K562 (cell line): ENCODE data around the gene PDE4A.

Source experiments
- FOXJ3 ChIP-seq: sonication (generic); formaldehyde crosslinking; IDR thresholded peaks from 2 replicates; pipeline ENCODE4 v1.4.0; 2020; ENCODE audit warnings: mild to moderate bottlenecking, missing genetic modification reagents
- GABPA ChIP-seq: fragments of 200-800 bp; sonication (Bioruptor generic); conservative IDR thresholded peaks from 2 replicates; pipeline ENCODE4 v1.6.1; 2016; ENCODE audit warnings: low read depth, missing genetic modification characterization, missing compliant biosample characterization
- JUND ChIP-seq, 2 experiments: IDR thresholded peaks; 2 replicates in 1 of 2; 3 replicates in 1 of 2; pipeline ENCODE4 v1.6.1; 2011; ENCODE audit warnings: borderline replicate concordance in 2 of 2, low read depth in 2 of 2, low read length in 2 of 2, improper control_type of control experiment in 1 of 2, missing biosample characterization in 1 of 2, missing genetic modification characterization in 1 of 2, missing genetic modification reagents in 1 of 2
- MAZ ChIP-seq, 2 experiments: fragments of 450-650 bp in 1 of 2; sonication (generic) in 1 of 2; formaldehyde crosslinking; IDR thresholded peaks in 1 of 2; conservative IDR thresholded peaks in 1 of 2; 2 replicates each; pipeline versions ENCODE4 v1.4.0 to v1.5.0; 2020; ENCODE audit warnings: mild to moderate bottlenecking in 1 of 2, missing genetic modification reagents in 1 of 2
- NCOA1 ChIP-seq: fragments of 450-650 bp; IDR thresholded peaks from 2 replicates; pipeline ENCODE4 v1.6.1; 2016; ENCODE audit warnings: low read depth
- NR3C1 ChIP-seq: sonication (generic); formaldehyde crosslinking; IDR thresholded peaks from 2 replicates; pipeline ENCODE4 v1.8.1; 2022; ENCODE audit warnings: missing genetic modification reagents
- POLR2A ChIP-seq: fragments of 450-650 bp; conservative IDR thresholded peaks from 2 replicates; pipeline ENCODE4 v1.6.1; 2016
- SAP30 ChIP-seq: fragments of 200-600 bp; sonication (generic); IDR thresholded peaks from 2 replicates; pipeline ENCODE4 v1.6.1; 2012; ENCODE audit warnings: borderline replicate concordance, low read depth, mild to moderate bottlenecking, moderate library complexity, low read length, control low read depth, inconsistent platforms; ENCODE audit not compliant: insufficient read depth, poor library complexity, severe bottlenecking
- USF1 ChIP-seq: sonication (generic); formaldehyde crosslinking; IDR thresholded peaks from 2 replicates; pipeline ENCODE4 v1.9.0; 2022; ENCODE audit warnings: mild to moderate bottlenecking, missing genetic modification reagents
- ZNF12 ChIP-seq: sonication (generic); formaldehyde crosslinking; IDR thresholded peaks from 2 replicates; pipeline ENCODE4 v1.4.0; 2020; ENCODE audit warnings: mild to moderate bottlenecking, missing genetic modification reagents
- TF ChIP-seq, protein P1 (sequence below), 3 experiments: IDR thresholded peaks in 2 of 3; conservative IDR thresholded peaks in 1 of 3; 2 replicates each; pipeline ENCODE4 v1.5.1; 2011 to 2012; ENCODE audit warnings: low read length in 3 of 3, mild to moderate bottlenecking in 3 of 3, control low read depth in 2 of 3, improper control_type of control experiment in 1 of 3, inconsistent platforms in 1 of 3, low read depth in 1 of 3, mixed read lengths in 1 of 3, moderate library complexity in 1 of 3; ENCODE audit not compliant: insufficient read depth in 2 of 3

GRCh38 chr19:10450853-10451609 lies 30.7 kb downstream of the PDE4A start:
- TF ChIP-seq, protein P1, sequence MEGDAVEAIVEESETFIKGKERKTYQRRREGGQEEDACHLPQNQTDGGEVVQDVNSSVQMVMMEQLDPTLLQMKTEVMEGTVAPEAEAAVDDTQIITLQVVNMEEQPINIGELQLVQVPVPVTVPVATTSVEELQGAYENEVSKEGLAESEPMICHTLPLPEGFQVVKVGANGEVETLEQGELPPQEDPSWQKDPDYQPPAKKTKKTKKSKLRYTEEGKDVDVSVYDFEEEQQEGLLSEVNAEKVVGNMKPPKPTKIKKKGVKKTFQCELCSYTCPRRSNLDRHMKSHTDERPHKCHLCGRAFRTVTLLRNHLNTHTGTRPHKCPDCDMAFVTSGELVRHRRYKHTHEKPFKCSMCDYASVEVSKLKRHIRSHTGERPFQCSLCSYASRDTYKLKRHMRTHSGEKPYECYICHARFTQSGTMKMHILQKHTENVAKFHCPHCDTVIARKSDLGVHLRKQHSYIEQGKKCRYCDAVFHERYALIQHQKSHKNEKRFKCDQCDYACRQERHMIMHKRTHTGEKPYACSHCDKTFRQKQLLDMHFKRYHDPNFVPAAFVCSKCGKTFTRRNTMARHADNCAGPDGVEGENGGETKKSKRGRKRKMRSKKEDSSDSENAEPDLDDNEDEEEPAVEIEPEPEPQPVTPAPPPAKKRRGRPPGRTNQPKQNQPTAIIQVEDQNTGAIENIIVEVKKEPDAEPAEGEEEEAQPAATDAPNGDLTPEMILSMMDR (IDR thresholded peaks at IDR 0.05 in 2 of 3, conservative IDR thresholded peaks at IDR 0.05 in 1 of 3; ENCODE audit: insufficient read depth in 2 of 3, low read depth in 1 of 3, low read length in 3 of 3): no peak
- TF ChIP-seq GABPA (tag) (no peak), USF1 (CRISPR knock-in tag) (no peak), JUND (IDR thresholded peaks at IDR 0.05; ENCODE audit: borderline replicate concordance, low read depth, low read length) (peak; percentile 24; the same call in 1 of the 2 replicates), JUND (tag; IDR thresholded peaks at IDR 0.05; ENCODE audit: borderline replicate concordance, low read depth, low read length) (no peak), SAP30 (peak; percentile 55), NCOA1 (no peak), FOXJ3 (CRISPR knock-in tag) (no peak), ZNF12 (CRISPR knock-in tag) (no peak), NR3C1 (CRISPR knock-in tag) (no peak), POLR2A (no peak), MAZ (CRISPR knock-in tag; conservative IDR thresholded peaks at IDR 0.05 in 1 of 2, IDR thresholded peaks at IDR 0.05 in 1 of 2) (0 out of 4 replicates have a peak, but pooled peaks of 1 of the 2 experiments have one; percentile 20)
